ENCODE results near the gene GRIA3.
A peak's percentile ranks its signal among the peaks of the same experiment; 100 is the strongest.

Gene GRIA3

DNA sequence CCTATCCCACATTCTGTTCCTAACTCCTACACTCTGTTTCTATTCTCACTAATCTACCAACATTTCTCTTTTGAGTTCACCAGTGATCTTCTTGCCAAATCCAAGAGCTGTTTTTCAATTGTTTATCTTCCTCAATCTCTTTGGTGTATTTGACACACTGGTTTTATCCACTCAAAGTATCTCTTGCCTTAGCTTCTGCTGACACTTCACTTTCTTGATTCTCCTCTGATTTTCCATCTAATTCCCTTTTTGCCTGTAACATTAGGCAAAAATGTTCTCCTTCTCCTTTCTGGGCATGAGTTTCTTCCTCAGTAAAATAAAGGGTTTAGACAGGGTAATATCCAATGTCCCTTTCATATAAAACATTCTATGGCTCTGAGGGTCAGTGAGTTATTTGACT lies 26.2 kb downstream of the GRIA3 start:
- no peak overlapping the region for H3K18ac ChIP-seq (ENCODE audit: low read depth in 1 of 2, low read length in 2 of 2)
- no peak overlapping the region for H4K91ac ChIP-seq (ENCODE audit: low read length)
- no peak overlapping the region for H3K14ac ChIP-seq (ENCODE audit: low read length in 2 of 2)
- no peak overlapping the region for H3K4me3 ChIP-seq (ENCODE audit: insufficient read depth in 1 of 2, low read depth in 1 of 2, low read length in 2 of 2)
- no peak for DNase-seq
- no peak overlapping the region for H2BK15ac ChIP-seq (ENCODE audit: low read depth, poor library complexity, severe bottlenecking)
- H3K4ac ChIP-seq (ENCODE audit: low read depth in 1 of 2, low read length in 2 of 2): no peak overlapping the region
- H2AFZ ChIP-seq (ENCODE audit: low read depth, low read length): no peak overlapping the region
- H4K8ac ChIP-seq (ENCODE audit: low read length): no peak overlapping the region
- H2BK5ac ChIP-seq (ENCODE audit: low read depth, low read length, poor library complexity, severe bottlenecking): no peak overlapping the region
- no peak overlapping the region for H2BK12ac ChIP-seq (ENCODE audit: low read length in 2 of 2)
- H3K9ac ChIP-seq (ENCODE audit: low read length): no peak overlapping the region
- no peaks in the 10 kb centered on the region for H3K79me1 ChIP-seq (replicated peaks; ENCODE audit: low read length, poor library complexity, severe bottlenecking)
- H2BK120ac ChIP-seq (ENCODE audit: low read depth, low read length): no peak overlapping the region
- no peak overlapping the region for H2AK5ac ChIP-seq (ENCODE audit: low read length, severe bottlenecking)
- no peak overlapping the region for H3K23ac ChIP-seq (ENCODE audit: low read length in 2 of 2)
- no peaks in the 10 kb centered on the region for H3K27me3 ChIP-seq (ENCODE audit: control insufficient read depth in 1 of 2, insufficient read depth in 1 of 2, low read length in 2 of 2)
- no peaks in the 10 kb centered on the region for H3K4me1 ChIP-seq (ENCODE audit: control insufficient read depth, insufficient read depth, low read depth, low read length)
- H3K9me3 ChIP-seq (ENCODE audit: control insufficient read depth, low read length): no peaks in the 10 kb centered on the region
- no peak overlapping the region for H3K4me2 ChIP-seq (ENCODE audit: low read length, poor library complexity, severe bottlenecking)
- peaks cover 0 to 5% of the 10 kb centered on the region in 2 experiments for H3K36me3 ChIP-seq (ENCODE audit: control insufficient read depth in 1 of 2, insufficient read depth in 2 of 2, low read depth in 1 of 2, low read length in 2 of 2)
- no peak overlapping the region for H3K27ac ChIP-seq (ENCODE audit: low read length, poor library complexity, severe bottlenecking)

DNA sequence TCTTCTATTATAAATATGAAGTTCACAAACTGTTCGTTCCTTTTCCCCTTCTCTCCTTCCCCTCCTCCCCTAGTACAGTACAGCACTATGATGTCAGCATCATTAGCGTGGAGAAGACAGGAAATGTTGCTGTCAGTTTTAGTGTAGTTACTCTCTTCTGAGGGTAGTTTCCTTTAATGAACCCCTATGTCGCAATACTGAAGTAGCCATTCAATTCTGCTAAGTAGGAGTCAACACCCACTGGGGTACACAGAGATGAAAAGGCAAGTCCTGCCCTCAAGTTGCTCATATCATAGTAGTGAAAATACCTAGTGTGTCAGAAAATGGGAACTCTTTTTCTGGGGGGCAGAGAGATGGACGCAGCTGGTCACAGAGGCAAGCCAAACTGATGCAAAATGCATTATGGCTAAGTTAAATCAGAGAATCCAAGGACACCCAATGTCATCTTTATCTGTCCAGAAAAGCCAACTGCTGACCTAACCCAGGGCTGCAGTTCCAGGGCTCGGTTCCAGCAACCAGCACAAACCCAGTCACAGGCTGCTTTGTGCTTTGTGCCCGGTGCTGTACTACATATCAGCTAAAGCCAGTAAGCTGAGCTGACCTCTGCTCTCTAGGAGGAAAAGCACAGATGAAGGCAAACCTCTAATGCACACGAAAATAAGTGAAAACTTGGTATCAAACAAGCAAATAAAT lies 31.5 kb downstream of the GRIA3 start:
- no peak overlapping the region for H3K18ac ChIP-seq (ENCODE audit: low read depth in 1 of 2, low read length in 2 of 2)
- no peak overlapping the region for H2AK5ac ChIP-seq (ENCODE audit: low read length, severe bottlenecking)
- no peak overlapping the region for H4K91ac ChIP-seq (ENCODE audit: low read length)
- no peaks in the 10 kb centered on the region for H3K79me1 ChIP-seq (replicated peaks; ENCODE audit: low read length, poor library complexity, severe bottlenecking)
- H3K4me3 ChIP-seq (ENCODE audit: insufficient read depth in 1 of 2, low read depth in 1 of 2, low read length in 2 of 2): no peak overlapping the region
- no peak overlapping the region for H2BK5ac ChIP-seq (ENCODE audit: low read depth, low read length, poor library complexity, severe bottlenecking)
- WGBS: 65% methylated on average over 3 of the region's 7 CpGs
- H3K36me3 ChIP-seq (ENCODE audit: control insufficient read depth in 1 of 2, insufficient read depth in 2 of 2, low read depth in 1 of 2, low read length in 2 of 2): no peaks in the 10 kb centered on the region
- no peaks in the 10 kb centered on the region for H3K4me1 ChIP-seq (ENCODE audit: control insufficient read depth, insufficient read depth, low read depth, low read length)
- H3K14ac ChIP-seq (ENCODE audit: low read length in 2 of 2): no peak overlapping the region
- no peak overlapping the region for H2BK120ac ChIP-seq (ENCODE audit: low read depth, low read length)
- H3K23ac ChIP-seq (ENCODE audit: low read length in 2 of 2): no peak overlapping the region
- no peaks in the 10 kb centered on the region for H3K27me3 ChIP-seq (ENCODE audit: control insufficient read depth in 1 of 2, insufficient read depth in 1 of 2, low read length in 2 of 2)
- no peak overlapping the region for H2AFZ ChIP-seq (ENCODE audit: low read depth, low read length)
- no peak overlapping the region for H2BK15ac ChIP-seq (ENCODE audit: low read depth, poor library complexity, severe bottlenecking)
- no peak overlapping the region for H2BK12ac ChIP-seq (ENCODE audit: low read length in 2 of 2)
- no peak overlapping the region for H3K4me2 ChIP-seq (ENCODE audit: low read length, poor library complexity, severe bottlenecking)
- no peak for DNase-seq
- no peak overlapping the region for H3K4ac ChIP-seq (ENCODE audit: low read depth in 1 of 2, low read length in 2 of 2)
- no peak overlapping the region for H4K8ac ChIP-seq (ENCODE audit: low read length)
- H3K9ac ChIP-seq (ENCODE audit: low read length): no peak overlapping the region
- no peak overlapping the region for H3K27ac ChIP-seq (ENCODE audit: low read length, poor library complexity, severe bottlenecking)
- H3K9me3 ChIP-seq (ENCODE audit: control insufficient read depth, low read length): no peaks in the 10 kb centered on the region

DNA sequence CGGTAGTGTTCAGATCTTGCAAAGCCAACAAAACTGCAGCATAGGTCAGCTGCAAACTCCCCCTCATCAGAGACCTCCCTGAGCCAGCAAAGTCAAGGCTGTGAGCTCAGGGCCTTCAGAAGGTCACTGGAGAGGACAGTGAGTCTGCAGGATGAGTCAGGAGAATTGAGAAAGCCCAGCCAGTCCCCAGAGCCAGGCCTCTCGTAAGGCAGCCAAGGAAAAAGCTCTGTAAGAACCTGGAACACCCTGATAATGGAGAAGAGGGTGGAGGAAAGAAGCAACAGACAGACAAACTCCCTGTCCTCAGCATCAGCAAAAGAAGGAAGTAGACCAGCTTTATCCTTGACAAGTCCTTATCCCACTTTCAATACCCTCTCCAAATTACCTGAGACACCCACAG lies 33.0 kb downstream of the GRIA3 start:
- Histone ChIP-seq H3K79me1 (replicated peaks; ENCODE audit: low read length, poor library complexity, severe bottlenecking) (no peaks in the 10 kb centered on the region), H3K23ac (ENCODE audit: low read length in 2 of 2) (no peak overlapping the region), H2AFZ (ENCODE audit: low read depth, low read length) (no peak overlapping the region), H4K91ac (ENCODE audit: low read length) (no peak overlapping the region), H3K27me3 (ENCODE audit: control insufficient read depth in 1 of 2, insufficient read depth in 1 of 2, low read length in 2 of 2) (no peaks in the 10 kb centered on the region), H3K4me1 (ENCODE audit: control insufficient read depth, insufficient read depth, low read depth, low read length) (no peaks in the 10 kb centered on the region), H3K18ac (ENCODE audit: low read depth in 1 of 2, low read length in 2 of 2) (no peak overlapping the region), H3K27ac (ENCODE audit: low read length, poor library complexity, severe bottlenecking) (no peak overlapping the region), H2BK12ac (ENCODE audit: low read length in 2 of 2) (no peak overlapping the region), H3K14ac (ENCODE audit: low read length in 2 of 2) (no peak overlapping the region), H3K4ac (ENCODE audit: low read depth in 1 of 2, low read length in 2 of 2) (no peak overlapping the region), H3K4me3 (ENCODE audit: insufficient read depth in 1 of 2, low read depth in 1 of 2, low read length in 2 of 2) (peak overlapping the region in 1 of 2 experiments; percentile 26), H2AK5ac (ENCODE audit: low read length, severe bottlenecking) (no peak overlapping the region), H4K8ac (ENCODE audit: low read length) (no peak overlapping the region), H3K9me3 (ENCODE audit: control insufficient read depth, low read length) (no peaks in the 10 kb centered on the region), H2BK5ac (ENCODE audit: low read depth, low read length, poor library complexity, severe bottlenecking) (no peak overlapping the region), H2BK15ac (ENCODE audit: low read depth, poor library complexity, severe bottlenecking) (no peak overlapping the region), H3K36me3 (ENCODE audit: control insufficient read depth in 1 of 2, insufficient read depth in 2 of 2, low read depth in 1 of 2, low read length in 2 of 2) (no peaks in the 10 kb centered on the region), H3K4me2 (ENCODE audit: low read length, poor library complexity, severe bottlenecking) (no peak overlapping the region), H2BK120ac (ENCODE audit: low read depth, low read length) (no peak overlapping the region), H3K9ac (ENCODE audit: low read length) (peak overlapping the region; percentile 37)
- DNase-seq: peak; percentile 37
- WGBS: 53% methylated on average over 2 of the region's 2 CpGs

DNA sequence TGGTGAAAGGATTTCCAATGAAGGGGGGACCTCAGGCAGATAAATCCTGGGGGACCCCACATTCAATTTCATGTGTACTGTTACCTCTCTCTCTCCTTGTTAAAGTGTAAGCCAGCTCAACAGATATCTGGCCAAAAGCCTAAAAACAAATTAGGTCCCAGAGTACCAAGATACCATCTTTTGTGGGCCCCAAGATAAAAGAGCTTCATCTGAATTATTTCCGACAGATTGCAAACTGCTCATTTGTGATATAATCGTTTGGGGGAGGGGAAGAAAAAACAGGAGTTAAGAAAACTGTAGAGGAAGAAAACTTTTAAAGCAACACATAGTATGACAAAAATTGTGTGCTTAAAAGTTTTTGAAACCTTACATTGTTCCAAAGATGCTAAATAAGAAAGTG lies 33.6 kb downstream of the GRIA3 start:
- Histone ChIP-seq H3K14ac (ENCODE audit: low read length in 2 of 2) (no peak overlapping the region), H2AK5ac (ENCODE audit: low read length, severe bottlenecking) (no peak overlapping the region), H3K9me3 (ENCODE audit: control insufficient read depth, low read length) (no peaks in the 10 kb centered on the region), H3K79me1 (replicated peaks; ENCODE audit: low read length, poor library complexity, severe bottlenecking) (no peaks in the 10 kb centered on the region), H2BK15ac (ENCODE audit: low read depth, poor library complexity, severe bottlenecking) (no peak overlapping the region), H4K91ac (ENCODE audit: low read length) (no peak overlapping the region), H3K23ac (ENCODE audit: low read length in 2 of 2) (no peak overlapping the region), H2BK12ac (ENCODE audit: low read length in 2 of 2) (no peak overlapping the region), H3K4me3 (ENCODE audit: insufficient read depth in 1 of 2, low read depth in 1 of 2, low read length in 2 of 2) (no peak overlapping the region), H3K18ac (ENCODE audit: low read depth in 1 of 2, low read length in 2 of 2) (no peak overlapping the region), H2AFZ (ENCODE audit: low read depth, low read length) (no peak overlapping the region), H2BK5ac (ENCODE audit: low read depth, low read length, poor library complexity, severe bottlenecking) (no peak overlapping the region), H3K27me3 (ENCODE audit: control insufficient read depth in 1 of 2, insufficient read depth in 1 of 2, low read length in 2 of 2) (no peaks in the 10 kb centered on the region), H3K4me1 (ENCODE audit: control insufficient read depth, insufficient read depth, low read depth, low read length) (no peaks in the 10 kb centered on the region), H3K27ac (ENCODE audit: low read length, poor library complexity, severe bottlenecking) (no peak overlapping the region), H3K9ac (ENCODE audit: low read length) (peak overlapping the region; percentile 37), H3K4ac (ENCODE audit: low read depth in 1 of 2, low read length in 2 of 2) (no peak overlapping the region), H2BK120ac (ENCODE audit: low read depth, low read length) (no peak overlapping the region), H4K8ac (ENCODE audit: low read length) (no peak overlapping the region), H3K36me3 (ENCODE audit: control insufficient read depth in 1 of 2, insufficient read depth in 2 of 2, low read depth in 1 of 2, low read length in 2 of 2) (no peaks in the 10 kb centered on the region), H3K4me2 (ENCODE audit: low read length, poor library complexity, severe bottlenecking) (no peak overlapping the region)
- WGBS: 92% methylated on average over 2 of the region's 2 CpGs
- DNase-seq: no peak
